ENCODE data around the gene CDH23.

DNA sequence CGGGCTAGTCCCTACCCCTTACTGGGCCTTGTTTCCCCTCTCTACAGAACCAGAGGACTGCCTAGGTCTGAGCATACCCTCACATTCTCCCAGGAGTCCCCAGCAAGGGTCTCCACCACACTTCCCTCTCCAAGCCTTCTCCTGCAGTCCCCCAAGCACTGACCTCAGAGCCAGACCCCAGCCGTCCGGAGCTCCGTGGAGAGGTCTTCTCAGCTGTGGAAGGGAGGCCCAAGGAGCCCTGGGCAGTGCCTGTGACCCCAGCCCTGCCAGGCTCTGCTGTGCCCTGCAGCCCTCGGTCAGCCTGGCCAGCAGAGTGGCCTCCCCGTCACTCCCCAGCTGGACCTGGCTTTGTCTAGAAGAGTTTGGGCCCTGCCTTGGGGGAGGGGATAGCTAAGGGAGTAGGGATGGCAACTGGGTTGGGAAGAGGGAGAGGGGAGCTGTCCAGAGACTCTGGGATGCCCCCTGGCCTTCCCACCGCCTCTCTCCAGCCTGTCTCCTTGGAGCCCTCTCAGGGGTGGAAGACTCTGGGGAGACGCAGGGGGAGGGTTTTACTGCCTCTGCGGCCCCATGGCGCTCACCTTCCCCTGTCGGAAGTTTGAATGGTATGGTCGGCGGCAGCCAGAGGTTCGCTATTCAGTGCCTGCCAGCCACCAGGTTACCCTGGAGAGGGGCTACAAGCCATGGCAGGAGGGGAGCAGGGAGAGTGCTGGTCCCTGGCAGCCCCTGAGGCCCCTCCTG lies 322.9 kb downstream of the CDH23 start, which contains the start of gene C10orf105:
- TF ChIP-seq, protein P1, sequence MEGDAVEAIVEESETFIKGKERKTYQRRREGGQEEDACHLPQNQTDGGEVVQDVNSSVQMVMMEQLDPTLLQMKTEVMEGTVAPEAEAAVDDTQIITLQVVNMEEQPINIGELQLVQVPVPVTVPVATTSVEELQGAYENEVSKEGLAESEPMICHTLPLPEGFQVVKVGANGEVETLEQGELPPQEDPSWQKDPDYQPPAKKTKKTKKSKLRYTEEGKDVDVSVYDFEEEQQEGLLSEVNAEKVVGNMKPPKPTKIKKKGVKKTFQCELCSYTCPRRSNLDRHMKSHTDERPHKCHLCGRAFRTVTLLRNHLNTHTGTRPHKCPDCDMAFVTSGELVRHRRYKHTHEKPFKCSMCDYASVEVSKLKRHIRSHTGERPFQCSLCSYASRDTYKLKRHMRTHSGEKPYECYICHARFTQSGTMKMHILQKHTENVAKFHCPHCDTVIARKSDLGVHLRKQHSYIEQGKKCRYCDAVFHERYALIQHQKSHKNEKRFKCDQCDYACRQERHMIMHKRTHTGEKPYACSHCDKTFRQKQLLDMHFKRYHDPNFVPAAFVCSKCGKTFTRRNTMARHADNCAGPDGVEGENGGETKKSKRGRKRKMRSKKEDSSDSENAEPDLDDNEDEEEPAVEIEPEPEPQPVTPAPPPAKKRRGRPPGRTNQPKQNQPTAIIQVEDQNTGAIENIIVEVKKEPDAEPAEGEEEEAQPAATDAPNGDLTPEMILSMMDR (conservative IDR thresholded peaks at IDR 0.05): no peak
- no peak for TF ChIP-seq EZH2 (IDR thresholded peaks at IDR 0.05; ENCODE audit: low read depth)
